HUES64 (cell line): ENCODE data around the gene GIT2.

Source experiments
- H3K27ac ChIP-seq: 2 replicates; pipeline ENCODE4 v1.7.0; 2013; ENCODE audit warnings: low read depth, low read length, inconsistent platforms
- H3K27me3 ChIP-seq: 2 replicates; pipeline ENCODE4 v1.6.1; 2013; ENCODE audit warnings: mild to moderate bottlenecking, low read length; ENCODE audit not compliant: insufficient read depth
- H3K36me3 ChIP-seq: 2 replicates; pipeline ENCODE4 v1.6.1; 2013; ENCODE audit warnings: mild to moderate bottlenecking, low read length; ENCODE audit not compliant: insufficient read depth
- H3K4me1 ChIP-seq: 2 replicates; pipeline ENCODE4 v1.6.1; 2013; ENCODE audit warnings: mild to moderate bottlenecking, low read length, moderate library complexity; ENCODE audit not compliant: insufficient read depth
- H3K4me3 ChIP-seq: 2 replicates; pipeline ENCODE4 v1.5.1; 2013; ENCODE audit warnings: mild to moderate bottlenecking, low read length, moderate library complexity
- H3K9ac ChIP-seq: 2 replicates; pipeline ENCODE4 v1.6.1; 2013; ENCODE audit warnings: mild to moderate bottlenecking, low read depth, low read length
- H3K9me3 ChIP-seq: 2 replicates; pipeline ENCODE4 v1.6.1; 2013; ENCODE audit warnings: low read depth, low read length; ENCODE audit not compliant: insufficient read depth
- WGBS: fragments of 150-250, 120-280 bp; methylation state at CpG from one replicate; pipeline ENCODE4 v1.1.7; 2013; ENCODE audit warnings: missing lambda C conversion rate; 5-methylcytosine and 5-hydroxymethylcytosine counted together

The GIT2 gene

DNA sequence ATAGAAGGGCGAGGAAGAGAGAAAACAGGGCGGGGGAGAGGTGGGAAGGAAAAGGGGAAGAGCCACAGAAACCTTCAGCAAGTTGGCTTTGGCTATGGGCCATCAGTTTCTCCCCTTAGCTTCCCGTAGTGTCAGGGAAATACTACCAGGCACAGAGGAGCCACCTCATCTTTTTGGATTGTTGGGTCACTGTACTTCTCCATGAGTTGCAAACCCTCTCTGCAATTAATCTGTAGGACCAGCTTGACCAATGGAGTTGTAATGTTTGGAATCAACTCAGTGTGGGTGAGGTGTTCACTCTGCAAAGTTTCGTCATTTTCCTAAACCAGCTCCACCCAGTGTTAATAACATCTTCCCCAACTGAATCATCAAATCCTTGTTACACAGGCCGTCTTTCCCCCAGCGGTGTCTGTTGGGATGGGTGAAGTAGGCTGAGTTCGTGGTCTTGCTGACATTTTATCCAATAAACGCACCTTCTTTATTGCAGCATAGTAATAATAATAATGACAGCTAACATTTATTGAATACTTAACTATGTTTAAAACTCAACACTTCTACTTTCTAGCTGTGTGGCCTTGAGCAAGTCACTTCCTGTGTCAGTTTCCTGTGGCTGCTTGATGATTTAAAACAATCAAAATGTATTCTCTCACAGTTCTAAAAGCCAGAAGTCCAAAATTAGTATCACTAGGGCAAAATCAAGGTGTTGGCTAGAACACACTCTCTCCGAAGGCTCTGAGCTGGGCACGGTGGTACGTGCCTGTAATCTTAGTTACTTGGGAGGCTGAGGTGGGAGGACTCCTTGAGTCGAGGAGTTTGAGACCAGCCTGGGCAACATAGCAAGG, 107.8 kb downstream of the GIT2 start:
- Histone ChIP-seq H3K27me3 (peaks cover 17% of the 10 kb centered on the region), H3K9me3 (no peaks in the 10 kb centered on the region), H3K4me3 (no peak overlapping the region), H3K4me1 (0 out of 2 replicates have a peak, but pooled peaks cover 2% of the 10 kb centered on the region), H3K36me3 (no peaks in the 10 kb centered on the region), H3K27ac (no peak overlapping the region), H3K9ac (no peak overlapping the region)
- 93% methylated on average over 7 of the region's 12 CpGs for WGBS

DNA sequence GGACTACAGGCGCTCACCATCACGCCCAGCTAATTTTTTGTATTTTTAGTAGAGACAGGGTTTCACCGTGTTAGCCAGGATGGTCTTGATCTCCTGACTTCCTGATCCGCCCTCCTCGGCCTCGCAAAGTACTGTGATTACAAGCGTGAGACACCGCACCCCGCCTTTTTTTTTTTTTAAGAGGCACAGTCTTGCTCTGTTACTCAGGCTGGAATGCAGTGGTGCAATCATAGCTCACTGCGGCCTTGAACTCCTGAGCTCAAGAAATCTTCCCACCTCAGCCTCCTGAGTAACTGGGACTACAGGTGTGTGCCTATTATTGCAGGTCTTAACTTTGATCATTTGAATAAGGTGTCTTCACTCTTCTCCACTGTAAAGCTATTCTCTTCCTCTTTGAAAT, 110.6 kb downstream of the GIT2 start:
- 93% methylated on average over 10 of the region's 10 CpGs for WGBS
- Histone ChIP-seq H3K9me3 (no peaks in the 10 kb centered on the region), H3K4me3 (no peak overlapping the region), H3K27me3 (peaks cover 5% of the 10 kb centered on the region; the same call in 1 of the 2 replicates), H3K9ac (no peak overlapping the region), H3K4me1 (peaks cover 11% of the 10 kb centered on the region; the same call in 1 of the 2 replicates), H3K27ac (no peak overlapping the region), H3K36me3 (no peaks in the 10 kb centered on the region)

DNA sequence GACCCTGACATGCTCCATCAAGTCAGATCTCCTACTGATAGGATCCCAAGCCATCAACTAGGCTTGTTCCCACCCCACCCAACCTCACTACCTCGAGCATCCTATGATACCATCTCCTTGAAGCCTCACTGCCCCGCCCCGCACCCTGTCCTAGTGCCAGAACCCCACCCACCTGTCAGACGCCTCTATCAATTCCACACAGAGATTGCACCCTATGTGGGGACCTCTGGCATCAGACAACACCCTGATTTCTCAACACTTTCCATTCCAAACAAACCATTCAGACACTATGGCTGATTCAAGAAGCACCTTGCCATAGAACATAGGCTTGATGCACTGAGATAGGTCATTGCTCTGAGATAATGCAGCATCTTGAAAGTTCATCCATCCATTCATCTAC, 112.7 kb downstream of the GIT2 start:
- WGBS = 86% methylated on average over 4 of the region's 4 CpGs

DNA sequence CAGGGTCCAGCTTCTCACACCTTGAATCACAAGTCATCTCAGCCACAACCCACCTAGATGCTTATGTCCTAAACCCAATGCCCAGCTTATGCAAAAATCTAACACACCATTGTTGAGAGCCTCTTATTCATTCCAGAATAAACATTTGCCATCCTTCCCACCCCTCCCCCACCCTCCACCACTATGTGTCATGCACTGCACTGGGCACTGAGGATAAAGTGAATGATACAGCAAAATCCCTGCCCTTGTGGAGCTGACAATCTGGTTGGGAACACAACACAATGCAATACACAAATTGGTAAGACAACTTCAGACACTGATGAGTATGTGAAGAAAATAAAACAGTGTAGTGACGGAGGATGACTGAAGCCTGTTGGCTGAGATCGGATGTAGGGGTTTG, 114.4 kb downstream of the GIT2 start:
- 77% methylated on average over 2 of the region's 2 CpGs for WGBS
- H3K36me3 ChIP-seq = no peaks in the 10 kb centered on the region
- H3K27ac ChIP-seq = no peak overlapping the region

More for the DNA sequence above, 112.7 kb downstream of the GIT2 start:
- no peaks in the 10 kb centered on the region for H3K9me3 ChIP-seq
- H3K4me1 ChIP-seq = peaks cover 13% of the 10 kb centered on the region; the same call in 1 of the 2 replicates
- no peak overlapping the region for H3K4me3 ChIP-seq
- H3K36me3 ChIP-seq = no peaks in the 10 kb centered on the region
- no peak overlapping the region for H3K27ac ChIP-seq
- no peak overlapping the region for H3K9ac ChIP-seq
- peaks cover 9% of the 10 kb centered on the region for H3K27me3 ChIP-seq

DNA sequence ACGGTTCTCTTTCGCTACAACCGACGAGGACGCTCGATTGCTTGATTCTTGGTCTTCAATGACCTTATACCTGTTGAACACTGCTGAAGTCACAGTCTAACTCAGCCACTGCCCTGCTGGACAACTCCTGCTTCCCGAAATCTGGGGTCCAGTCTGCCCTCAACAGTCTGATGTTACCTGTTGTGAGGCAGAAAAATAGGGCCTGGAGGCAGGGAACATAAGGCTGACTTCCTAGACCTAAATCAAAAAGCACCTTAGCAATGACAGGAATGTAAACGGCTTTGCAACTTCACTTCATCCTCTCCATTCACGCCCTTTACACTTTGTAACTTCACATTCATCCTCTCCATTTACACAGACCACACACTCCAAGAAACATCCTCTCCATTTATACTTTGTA, 115.2 kb downstream of the GIT2 start:
- Histone ChIP-seq H3K36me3 (no peaks in the 10 kb centered on the region), H3K27me3 (peaks cover 6% of the 10 kb centered on the region), H3K4me1 (peaks cover 19% of the 10 kb centered on the region), H3K27ac (peak overlapping the region; percentile 43; the same call in 1 of the 2 replicates), H3K4me3 (peak overlapping the region; percentile 96), H3K9ac (peak overlapping the region; percentile 9), H3K9me3 (no peaks in the 10 kb centered on the region)
- 4% methylated on average over 9 of the region's 9 CpGs for WGBS

More for the DNA sequence above, 114.4 kb downstream of the GIT2 start:
- Histone ChIP-seq H3K9me3 (no peaks in the 10 kb centered on the region), H3K4me3 (peak overlapping the region; percentile 96), H3K27me3 (peaks cover 6% of the 10 kb centered on the region), H3K9ac (no peak overlapping the region), H3K4me1 (peaks cover 19% of the 10 kb centered on the region)

DNA sequence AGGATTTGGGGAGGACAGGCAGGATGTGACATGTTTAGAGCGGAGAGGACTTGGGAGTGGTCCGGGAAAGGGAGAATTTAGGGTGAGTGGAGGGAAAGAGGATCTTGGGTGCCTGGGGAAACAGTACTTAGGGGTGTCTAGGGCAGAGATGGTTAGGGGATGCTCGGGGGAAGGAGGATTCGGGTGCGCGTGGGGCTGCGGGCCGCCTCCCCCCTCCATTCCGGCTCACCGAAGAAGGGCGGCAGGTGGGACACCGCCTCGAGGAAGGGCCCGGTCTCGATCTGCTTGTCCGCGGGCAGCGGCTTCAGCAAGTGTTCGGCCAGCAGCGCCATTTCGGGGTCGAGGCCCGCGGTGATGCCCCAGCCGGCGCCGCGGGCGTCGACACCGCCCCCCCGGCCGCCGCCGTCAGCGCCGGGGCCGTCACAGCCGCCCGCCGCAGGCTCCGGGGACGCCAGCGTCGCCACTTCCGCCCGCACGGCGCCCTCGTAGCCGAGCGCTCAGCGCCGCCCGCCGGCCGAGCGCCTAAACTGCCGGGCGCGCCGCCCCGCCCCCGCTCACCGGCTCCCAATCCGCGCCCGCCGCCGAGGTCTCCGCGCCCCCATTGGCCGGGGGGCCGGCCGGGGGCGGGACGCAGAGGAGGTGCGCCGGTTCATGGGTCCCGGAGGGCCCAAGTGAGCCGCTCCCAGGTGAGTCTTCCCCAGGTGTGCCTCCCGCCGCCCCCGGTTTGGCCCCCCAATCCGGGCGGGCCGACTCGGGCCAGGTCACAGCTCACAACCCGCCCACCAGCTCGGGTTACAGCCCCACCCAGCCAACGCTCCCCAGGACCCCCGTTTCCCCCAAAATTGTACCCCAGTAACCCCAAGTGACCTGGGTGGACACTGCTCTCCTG, 115.9 kb downstream of the GIT2 start, which contains the start of gene GLTP:
Gene GLTP (minus strand): TSS at position 499 of the 889 bp plus-strand sequence. CDS start 167 bp downstream, at position 332.
- Histone ChIP-seq H3K27me3 (peaks cover 6% of the 10 kb centered on the region), H3K4me3 (peak within 1 kb of the TSS; percentile 96), H3K36me3 (no peaks in the 10 kb centered on the region), H3K27ac (peak within 1 kb of the TSS; percentile 43; the same call in 1 of the 2 replicates), H3K9ac (peak within 1 kb of the TSS; percentile 77), H3K4me1 (peaks cover 19% of the 10 kb centered on the region), H3K9me3 (no peaks in the 10 kb centered on the region)
- WGBS = under 1% methylated on average over 92 of the region's 92 CpGs
